ENCODE results near the gene PET100.

The PET100 gene

GRCh38 chr19:7652061-7652641, 22.6 kb downstream of the PET100 start:
- peak; percentile 88 for DNase-seq (ENCODE audit: low spot score)

GRCh38 chr19:7654401-7654800, 24.8 kb downstream of the PET100 start:
- DNase-seq (ENCODE audit: low spot score) = no peak

- DNase-seq (ENCODE audit: low spot score) = no peak
Measured at GRCh38 chr19:7655581-7655980, 26.0 kb downstream of the PET100 start.

GRCh38 chr19:7657131-7657751, 27.6 kb downstream of the PET100 start:
- no peak for DNase-seq (ENCODE audit: low spot score)

GRCh38 chr19:7658219-7658686, 28.7 kb downstream of the PET100 start:
- no peak for DNase-seq (ENCODE audit: low spot score)

GRCh38 chr19:7661744-7662538, 32.3 kb downstream of the PET100 start:
- DNase-seq (ENCODE audit: low spot score) = no peak

GRCh38 chr19:7662657-7663056, 33.1 kb downstream of the PET100 start:
- no peak for DNase-seq (ENCODE audit: low spot score)

GRCh38 chr19:7663706-7664105, 34.1 kb downstream of the PET100 start:
- DNase-seq (ENCODE audit: low spot score) = no peak

- no peak for DNase-seq (ENCODE audit: low spot score)
Measured at GRCh38 chr19:7665076-7665475, 35.5 kb downstream of the PET100 start.

- DNase-seq (ENCODE audit: low spot score) = no peak
Measured at GRCh38 chr19:7668842-7669241, 39.2 kb downstream of the PET100 start, which contains the start of gene RETN. Gene RETN (plus strand): TSS chr19:7669049. CDS start chr19:7669327, 278 bp downstream.

GRCh38 chr19:7669641-7670040, 40.0 kb downstream of the PET100 start:
- DNase-seq (ENCODE audit: low spot score) = no peak

GRCh38 chr19:7670150-7670783, 40.7 kb downstream of the PET100 start:
- DNase-seq (ENCODE audit: low spot score) = no peak

GRCh38 chr19:7670790-7671189, 41.2 kb downstream of the PET100 start:
- DNase-seq (ENCODE audit: low spot score) = no peak

- DNase-seq (ENCODE audit: low spot score) = no peak
Measured at GRCh38 chr19:7672522-7672921, 42.9 kb downstream of the PET100 start.

GRCh38 chr19:7674010-7675005, 44.7 kb downstream of the PET100 start:
- peak; percentile 91 for DNase-seq (ENCODE audit: low spot score)

- DNase-seq (ENCODE audit: low spot score) = no peak
Measured at GRCh38 chr19:7676376-7676775, 46.8 kb downstream of the PET100 start.

- DNase-seq (ENCODE audit: low spot score) = no peak
Measured at GRCh38 chr19:7676854-7677253, 47.3 kb downstream of the PET100 start, which contains the start of gene MCEMP1. Gene MCEMP1 (plus strand): TSS chr19:7677090. CDS start chr19:7677121, 31 bp downstream.

GRCh38 chr19:7677669-7678311, 48.2 kb downstream of the PET100 start:
- no peak for DNase-seq (ENCODE audit: low spot score)

- DNase-seq (ENCODE audit: low spot score) = no peak
Measured at GRCh38 chr19:7678971-7679751, 49.6 kb downstream of the PET100 start.
